ENCODE measurements around the gene CFAP410. TPM values are rescaled to one million over a fixed set of nuclear protein-coding genes. Genes with fewer than 3 reads are reported as not detected.

Gene CFAP410
- total RNA-seq, 1 experiment from 2014 or later, result 15.7 TPM

DNA sequence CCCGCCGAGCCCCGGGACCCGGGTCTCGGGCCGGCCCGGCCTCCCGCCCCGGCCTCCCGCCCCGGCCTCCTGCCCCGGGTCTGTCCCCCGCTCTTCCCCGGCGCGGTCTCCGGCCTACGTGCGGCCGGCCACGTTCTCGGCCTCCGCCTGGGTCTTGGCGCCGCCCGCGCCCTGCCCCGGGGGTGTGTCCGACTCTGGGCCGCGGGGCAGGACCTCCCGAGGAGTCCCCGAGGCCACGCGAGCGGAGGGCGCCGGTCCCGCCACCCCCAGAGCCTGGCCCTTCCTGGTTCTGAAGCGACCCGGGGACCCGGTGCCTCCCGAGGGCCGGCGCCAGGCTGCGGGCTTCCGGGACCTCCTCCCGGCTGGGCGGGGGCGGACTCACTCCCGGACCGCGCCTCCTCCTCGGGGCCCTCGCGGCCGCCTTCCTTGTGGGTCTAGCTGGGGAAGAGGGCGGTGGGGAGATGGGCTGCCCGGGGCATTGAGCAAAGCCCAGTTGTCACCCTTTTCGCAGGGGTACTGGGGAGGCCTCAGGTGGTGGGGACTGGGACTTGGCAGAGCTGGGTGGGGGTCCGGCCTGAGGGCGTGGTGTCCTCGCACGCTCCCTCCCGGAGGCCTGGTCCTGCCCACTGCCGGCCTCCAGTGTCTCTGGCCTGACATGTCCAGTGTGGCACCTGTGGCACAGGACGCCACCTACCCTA lies 38.8 kb downstream of the CFAP410 start:
- DNase-seq (ENCODE audit: low read depth), result peak; percentile 41

DNA sequence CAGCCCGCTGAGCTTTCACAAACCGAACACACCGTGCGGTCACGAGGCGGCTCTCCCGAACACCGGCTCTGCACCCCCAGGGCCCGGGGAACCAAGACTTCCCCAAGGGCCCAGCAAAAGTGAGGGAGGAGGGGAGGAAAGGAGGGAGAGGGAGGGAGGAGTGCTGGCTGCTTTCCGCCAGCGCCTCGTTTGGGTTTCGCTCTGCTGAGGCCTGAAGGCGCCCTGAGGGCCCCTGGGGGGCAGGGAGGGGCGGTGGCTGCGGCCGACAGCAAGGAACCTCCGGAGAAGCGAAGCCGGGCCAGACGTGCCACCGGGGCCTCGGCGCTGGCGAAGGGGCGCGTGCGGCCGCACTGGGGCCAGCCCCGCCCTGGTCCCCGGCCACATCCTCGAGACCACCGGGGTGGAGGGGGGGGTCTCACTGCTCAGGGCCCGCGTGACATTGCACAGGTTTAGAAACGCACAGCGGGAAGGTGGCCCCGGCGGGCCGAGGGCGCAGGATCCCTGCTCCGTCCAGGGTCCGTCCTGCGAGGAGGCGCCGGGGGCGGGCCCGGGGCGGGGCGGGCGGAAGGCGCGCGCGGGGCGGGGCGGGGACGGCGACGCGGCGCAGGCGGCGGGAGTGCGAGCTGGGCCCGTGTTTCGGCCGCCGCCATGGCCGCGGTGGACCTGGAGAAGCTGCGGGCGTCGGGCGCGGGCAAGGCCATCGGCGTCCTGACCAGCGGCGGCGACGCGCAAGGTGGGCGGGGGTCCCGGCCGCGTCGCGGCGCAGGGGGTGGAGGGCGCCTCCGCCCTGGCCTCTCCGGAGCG lies 39.5 kb downstream of the CFAP410 start, which contains the start of gene PFKL:
Gene PFKL (plus strand): TSS at position 596 of the 804 bp plus-strand sequence. CDS start 53 bp downstream, at position 649.
- peak; percentile 44 for DNase-seq (ENCODE audit: low read depth)

DNA sequence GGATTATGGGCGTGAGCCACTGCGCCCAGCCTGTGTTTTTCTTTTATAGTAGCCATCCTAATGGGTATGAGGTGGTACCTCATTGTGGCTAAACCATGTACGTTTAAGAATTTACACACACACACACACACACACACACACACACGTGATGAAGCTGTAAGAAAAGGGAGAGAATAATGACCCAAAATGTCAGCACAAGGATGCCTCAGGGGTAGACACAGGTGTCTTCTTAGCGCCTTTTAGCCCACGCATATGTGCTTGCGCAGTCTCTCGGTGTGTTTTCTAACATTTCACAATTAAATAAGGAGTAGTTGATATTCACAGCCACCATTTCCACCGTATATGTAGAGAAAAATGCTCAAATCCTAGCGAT lies 40.1 kb downstream of the CFAP410 start:
- peak; percentile 20 for DNase-seq (ENCODE audit: low read depth)

DNA sequence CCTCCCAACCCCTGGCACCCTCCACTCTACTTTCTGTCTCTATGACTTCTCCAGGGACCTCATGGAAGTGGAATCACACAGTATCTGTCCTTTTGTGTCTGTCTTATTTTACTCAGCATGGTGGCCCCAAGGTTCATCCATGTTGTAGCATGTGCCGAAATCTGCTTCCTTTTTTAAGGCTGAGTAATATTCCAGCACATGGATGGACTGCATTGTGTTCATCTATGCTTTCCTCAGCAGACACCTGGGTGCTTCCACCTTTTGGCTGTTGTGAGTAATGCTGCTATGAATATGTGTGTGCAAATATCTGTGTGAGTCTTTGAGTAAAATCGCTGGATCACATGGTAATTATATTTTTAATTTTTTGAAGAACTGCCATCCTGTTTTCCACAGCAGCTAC lies 40.9 kb downstream of the CFAP410 start:
- no peak for DNase-seq (ENCODE audit: low read depth)

DNA sequence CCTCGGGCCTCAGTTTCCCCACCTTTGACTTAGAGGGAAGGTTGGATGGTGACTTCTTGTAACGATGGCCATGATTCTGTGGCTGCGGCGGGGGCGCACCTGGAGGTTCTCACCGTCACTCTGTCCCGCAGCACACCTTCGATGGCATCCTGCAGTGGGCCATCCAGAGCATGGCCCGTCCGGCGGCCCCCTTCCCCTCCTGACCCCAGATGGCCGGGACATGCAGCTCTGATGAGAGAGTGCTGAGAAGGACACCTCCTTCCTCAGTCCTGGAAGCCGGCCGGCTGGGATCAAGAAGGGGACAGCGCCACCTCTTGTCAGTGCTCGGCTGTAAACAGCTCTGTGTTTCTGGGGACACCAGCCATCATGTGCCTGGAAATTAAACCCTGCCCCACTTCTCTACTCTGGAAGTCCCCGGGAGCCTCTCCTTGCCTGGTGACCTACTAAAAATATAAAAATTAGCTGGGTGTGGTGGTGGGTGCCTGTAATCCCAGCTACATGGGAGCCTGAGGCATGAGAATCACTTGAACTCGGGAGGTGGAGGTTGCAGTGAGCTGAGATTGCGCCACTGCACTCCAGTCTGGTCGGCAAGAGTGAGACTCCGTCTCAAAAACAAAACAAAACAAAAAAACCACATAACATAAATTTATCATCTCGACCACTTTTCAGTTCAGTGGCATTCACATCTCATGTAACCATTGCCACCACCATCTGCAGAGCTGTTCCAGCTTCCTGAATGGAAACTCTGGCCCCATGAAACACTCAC lies 41.5 kb downstream of the CFAP410 start:
- DNase-seq (ENCODE audit: low read depth), result peak; percentile 66

GRCh38 chr21:44296916-44297315 lies 42.3 kb downstream of the CFAP410 start:
- DNase-seq (ENCODE audit: low read depth), result no peak

DNA sequence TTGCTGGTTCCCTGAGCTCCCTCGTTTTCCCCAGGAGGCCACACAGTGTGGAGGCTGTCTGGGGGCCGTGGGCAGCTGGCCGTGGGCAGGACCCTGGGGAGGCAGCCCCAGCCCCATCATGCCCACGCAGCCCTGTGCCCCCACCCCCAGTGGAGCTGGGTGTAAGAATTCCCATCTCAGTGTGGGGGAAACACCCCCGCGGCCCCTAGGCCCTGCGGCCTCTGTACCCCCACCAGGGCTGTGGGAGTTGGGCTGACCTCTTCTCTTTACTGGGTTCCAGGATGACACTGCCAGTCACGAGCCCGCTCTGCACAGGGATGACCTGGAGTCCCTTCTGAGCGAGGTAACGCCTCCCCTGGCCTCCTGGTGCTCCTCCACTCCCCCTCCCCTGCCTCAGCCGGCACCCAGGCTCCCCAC lies 43.1 kb downstream of the CFAP410 start:
- DNase-seq (ENCODE audit: low read depth), result no peak

DNA sequence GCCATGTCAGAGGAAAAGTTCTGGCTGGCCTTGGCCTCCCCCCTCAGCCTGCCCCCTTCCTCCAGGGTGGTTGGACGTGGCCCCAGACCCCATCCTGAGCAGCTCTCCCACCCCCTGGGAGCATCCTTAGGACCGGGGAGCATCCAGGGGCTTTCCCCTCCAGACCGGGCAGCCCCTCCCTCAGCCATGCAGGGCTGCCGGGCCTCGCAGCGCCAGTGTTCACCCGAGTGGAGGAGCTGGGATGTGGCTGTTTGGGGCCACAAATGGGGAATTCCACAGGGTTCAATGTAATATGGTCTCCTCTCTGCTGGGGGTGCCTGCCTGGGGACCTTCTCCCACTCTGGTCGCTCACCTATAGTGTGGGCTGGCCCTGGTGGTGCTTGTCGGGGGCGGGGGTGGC lies 43.5 kb downstream of the CFAP410 start:
- DNase-seq (ENCODE audit: low read depth), result no peak

GRCh38 chr21:44295163-44295573 lies 44.0 kb downstream of the CFAP410 start:
- no peak for DNase-seq (ENCODE audit: low read depth)

- DNase-seq (ENCODE audit: low read depth), result no peak
Observed at GRCh38 chr21:44294391-44295162, 44.6 kb downstream of the CFAP410 start.

DNA sequence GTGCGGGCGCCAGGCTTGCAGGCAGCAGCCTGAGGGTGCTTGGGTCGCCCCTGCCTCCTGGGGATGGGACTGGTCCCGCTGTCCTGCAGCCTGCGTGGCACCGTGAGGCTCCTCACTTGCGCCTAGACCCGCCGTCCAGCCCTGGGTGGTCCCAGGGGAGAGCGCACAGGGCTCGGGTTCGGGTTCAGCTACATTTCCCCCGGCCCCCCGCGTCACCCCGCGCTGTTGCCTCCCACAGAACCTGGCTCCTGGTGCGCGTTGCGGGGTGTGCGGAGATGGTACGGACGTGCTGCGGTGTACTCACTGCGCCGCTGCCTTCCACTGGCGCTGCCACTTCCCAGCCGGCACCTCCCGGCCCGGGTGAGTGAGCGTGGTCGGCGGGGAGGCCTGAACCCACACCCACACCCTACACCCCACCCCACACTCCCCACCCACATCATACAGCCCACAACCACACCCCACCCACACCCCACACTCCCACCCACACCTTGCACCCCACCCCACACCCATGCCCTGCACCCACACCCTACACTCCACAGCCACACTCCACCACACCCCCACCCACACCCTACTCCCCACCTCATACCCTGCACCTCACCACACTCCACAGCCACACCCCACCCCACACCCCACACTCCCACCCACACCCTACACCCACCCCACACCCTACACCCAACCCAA lies 45.5 kb downstream of the CFAP410 start:
- DNase-seq (ENCODE audit: low read depth), result no peak

- DNase-seq (ENCODE audit: low read depth), result no peak
Observed at GRCh38 chr21:44292812-44293195, 46.4 kb downstream of the CFAP410 start.

GRCh38 chr21:44291936-44292811 lies 47.0 kb downstream of the CFAP410 start:
- DNase-seq (ENCODE audit: low read depth), result no peak

DNA sequence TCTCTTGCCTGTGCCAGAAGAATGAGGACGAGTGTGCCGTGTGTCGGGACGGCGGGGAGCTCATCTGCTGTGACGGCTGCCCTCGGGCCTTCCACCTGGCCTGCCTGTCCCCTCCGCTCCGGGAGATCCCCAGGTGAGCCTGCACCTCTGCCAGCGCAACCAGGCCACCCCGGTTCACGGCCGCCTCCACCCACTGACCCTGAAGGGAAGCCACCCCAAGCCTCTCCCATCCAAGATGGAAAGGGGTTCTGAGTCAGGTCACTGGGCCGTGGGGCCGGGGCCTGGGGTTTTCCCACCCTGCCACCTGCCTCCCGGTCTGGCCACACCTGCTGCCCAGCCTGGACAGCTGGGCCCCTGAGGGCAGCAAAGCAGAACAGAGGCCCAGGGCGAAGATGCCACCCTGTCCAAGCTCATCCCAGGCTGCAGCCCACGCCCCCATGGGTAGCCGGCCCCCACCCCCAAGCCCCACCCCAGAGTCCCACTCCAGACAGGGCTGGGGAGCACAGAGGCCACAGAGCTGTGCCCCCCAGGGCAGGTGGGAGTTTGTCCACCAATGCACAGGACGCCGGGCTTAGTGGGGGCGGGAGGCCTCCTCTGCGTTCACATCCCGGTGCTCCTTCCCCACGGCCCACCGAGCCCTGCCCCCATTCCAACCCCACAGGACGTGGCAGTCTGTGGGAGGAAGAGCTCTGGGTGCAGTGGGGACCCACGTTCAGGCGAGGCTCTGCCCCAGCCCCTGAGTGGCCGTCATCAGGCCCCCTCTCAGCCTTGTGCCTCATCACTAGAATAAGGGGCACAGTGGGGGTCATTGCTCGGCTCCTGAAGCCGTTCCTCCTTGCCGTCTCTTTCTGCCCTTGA lies 47.9 kb downstream of the CFAP410 start:
- DNase-seq (ENCODE audit: low read depth), result no peak

- DNase-seq (ENCODE audit: low read depth), result no peak
Observed at GRCh38 chr21:44290327-44291077, 48.7 kb downstream of the CFAP410 start.

DNA sequence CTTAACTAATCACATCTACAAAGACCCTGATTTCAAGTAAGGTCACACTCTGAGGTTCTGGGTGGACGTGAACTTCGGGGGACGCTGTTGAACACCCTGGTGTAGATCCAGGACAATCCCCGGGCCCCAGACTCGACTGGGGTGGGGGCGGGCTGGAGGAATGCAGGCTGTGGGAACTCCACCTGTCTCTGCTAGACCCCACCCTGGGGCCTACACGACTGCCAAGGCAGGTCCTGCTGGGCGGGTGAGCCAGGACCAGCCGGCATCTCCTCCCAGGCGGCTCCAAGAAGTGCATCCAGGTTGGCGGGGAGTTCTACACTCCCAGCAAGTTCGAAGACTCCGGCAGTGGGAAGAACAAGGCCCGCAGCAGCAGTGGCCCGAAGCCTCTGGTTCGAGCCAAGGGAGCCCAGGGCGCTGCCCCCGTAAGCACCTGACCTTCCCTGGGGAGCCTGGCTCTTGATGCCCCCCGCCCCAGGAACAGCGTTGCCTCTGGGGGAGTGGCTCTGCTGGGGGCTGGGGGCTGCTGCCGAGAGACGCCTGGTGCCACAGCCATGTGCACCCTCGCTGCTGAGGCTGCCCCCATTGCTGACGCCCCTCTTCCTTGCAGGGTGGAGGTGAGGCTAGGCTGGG lies 49.7 kb downstream of the CFAP410 start:
- no peak for DNase-seq (ENCODE audit: low read depth)

- no peak for DNase-seq (ENCODE audit: low read depth)
Observed at GRCh38 chr21:44288251-44289110, 50.7 kb downstream of the CFAP410 start.
